Neural crest cell (in vitro differentiated cells): Measurements from ENCODE around the gene CNTNAP2. TPM values are rescaled to one million over a fixed set of nuclear protein-coding genes. Genes with fewer than 3 reads are reported as not detected.

ENCODE experiments used
- DNase-seq: peaks from one replicate; pipeline ENCODE4 v3.0.0; 2021; ENCODE audit warnings: low read depth, mixed read lengths, low spot score
- H3K27ac Mint-ChIP-seq: one replicate; pipeline ENCODE4 v1.8.0; 2021; ENCODE audit warnings: mild to moderate bottlenecking, mixed read lengths; ENCODE audit not compliant: unreplicated experiment
- H3K27me3 Mint-ChIP-seq: 2 replicates; pipeline ENCODE4 v1.8.0; 2021; ENCODE audit warnings: low read depth, mild to moderate bottlenecking, mixed read lengths
- H3K36me3 Mint-ChIP-seq: 2 replicates; pipeline ENCODE4 v1.8.0; 2021; ENCODE audit warnings: low read depth, mild to moderate bottlenecking, mixed read lengths
- H3K4me1 Mint-ChIP-seq: 2 replicates; pipeline ENCODE4 v1.8.0; 2021; ENCODE audit warnings: mixed read lengths
- H3K4me3 Mint-ChIP-seq: one replicate; pipeline ENCODE4 v1.8.0; 2021; ENCODE audit warnings: mild to moderate bottlenecking, mixed read lengths
- H3K9me3 Mint-ChIP-seq: 2 replicates; pipeline ENCODE4 v1.8.0; 2021; ENCODE audit warnings: mixed read lengths
- total RNA-seq: library from RNA; stranded (reverse); gene quantifications from 2 replicates; pipeline ENCODE4 v1.2.1, GENCODE V29; 2021
- TF ChIP-seq, protein P1 (sequence below): fragments of 200-600 bp; sonication (generic); conservative IDR thresholded peaks from 2 replicates; pipeline ENCODE4 v1.5.0; 2021; ENCODE audit warnings: antibody characterized with exemption, mild to moderate bottlenecking

The CNTNAP2 gene
- total RNA-seq, 1 donor from 2014 or later, result 12.9 TPM

GRCh38 chr7:147579148-147579547 is 1462.5 kb downstream of the CNTNAP2 start:
- Mint-ChIP-seq H3K27me3 (no peaks in the 10 kb centered on the region), H3K4me1 (peaks cover 6% of the 10 kb centered on the region), H3K36me3 (no peaks in the 10 kb centered on the region), H3K9me3 (peaks cover 2% of the 10 kb centered on the region), H3K27ac (no peak overlapping the region), H3K4me3 (no peak overlapping the region)
- TF ChIP-seq, protein P1, sequence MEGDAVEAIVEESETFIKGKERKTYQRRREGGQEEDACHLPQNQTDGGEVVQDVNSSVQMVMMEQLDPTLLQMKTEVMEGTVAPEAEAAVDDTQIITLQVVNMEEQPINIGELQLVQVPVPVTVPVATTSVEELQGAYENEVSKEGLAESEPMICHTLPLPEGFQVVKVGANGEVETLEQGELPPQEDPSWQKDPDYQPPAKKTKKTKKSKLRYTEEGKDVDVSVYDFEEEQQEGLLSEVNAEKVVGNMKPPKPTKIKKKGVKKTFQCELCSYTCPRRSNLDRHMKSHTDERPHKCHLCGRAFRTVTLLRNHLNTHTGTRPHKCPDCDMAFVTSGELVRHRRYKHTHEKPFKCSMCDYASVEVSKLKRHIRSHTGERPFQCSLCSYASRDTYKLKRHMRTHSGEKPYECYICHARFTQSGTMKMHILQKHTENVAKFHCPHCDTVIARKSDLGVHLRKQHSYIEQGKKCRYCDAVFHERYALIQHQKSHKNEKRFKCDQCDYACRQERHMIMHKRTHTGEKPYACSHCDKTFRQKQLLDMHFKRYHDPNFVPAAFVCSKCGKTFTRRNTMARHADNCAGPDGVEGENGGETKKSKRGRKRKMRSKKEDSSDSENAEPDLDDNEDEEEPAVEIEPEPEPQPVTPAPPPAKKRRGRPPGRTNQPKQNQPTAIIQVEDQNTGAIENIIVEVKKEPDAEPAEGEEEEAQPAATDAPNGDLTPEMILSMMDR, result no peak
- DNase-seq, result no peak

DNA sequence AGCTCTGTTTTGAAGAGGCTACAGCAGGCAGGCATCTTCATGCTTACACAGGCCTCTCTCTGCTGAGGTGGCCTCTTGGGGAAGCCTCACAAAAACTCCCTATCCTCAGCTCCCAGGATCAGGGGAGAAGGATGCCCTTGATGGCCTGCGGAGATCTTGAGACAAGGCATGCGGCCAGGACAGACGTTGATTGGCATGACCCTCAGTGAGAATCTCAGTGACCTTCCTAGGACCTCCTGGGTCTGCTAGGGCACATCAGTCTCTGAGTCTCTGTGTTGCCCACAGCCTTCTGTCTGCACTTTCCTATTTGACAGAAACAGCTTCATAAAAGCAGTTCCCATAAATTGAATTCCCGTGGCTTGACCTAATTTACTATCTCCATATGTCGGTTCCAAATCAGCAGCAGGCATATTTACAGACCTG is 1468.2 kb downstream of the CNTNAP2 start:
- Mint-ChIP-seq H3K27me3 (no peaks in the 10 kb centered on the region), H3K9me3 (peaks cover 2% of the 10 kb centered on the region), H3K4me3 (no peak overlapping the region), H3K36me3 (no peaks in the 10 kb centered on the region), H3K4me1 (peaks cover 15% of the 10 kb centered on the region), H3K27ac (peak overlapping the region; percentile 76)
- TF ChIP-seq, protein P1, result no peak
- DNase-seq, result no peak

GRCh38 chr7:147586110-147586509 is 1469.5 kb downstream of the CNTNAP2 start:
- TF ChIP-seq, protein P1, result no peak
- no peak for DNase-seq
- no peaks in the 10 kb centered on the region for H3K36me3 Mint-ChIP-seq
- no peak overlapping the region for H3K27ac Mint-ChIP-seq
- H3K9me3 Mint-ChIP-seq, result peaks cover 7% of the 10 kb centered on the region
- no peak overlapping the region for H3K4me3 Mint-ChIP-seq
- H3K27me3 Mint-ChIP-seq, result no peaks in the 10 kb centered on the region
- peaks cover 15% of the 10 kb centered on the region for H3K4me1 Mint-ChIP-seq

- Mint-ChIP-seq H3K27ac (no peak overlapping the region), H3K27me3 (no peaks in the 10 kb centered on the region), H3K9me3 (peaks cover 7% of the 10 kb centered on the region), H3K36me3 (no peaks in the 10 kb centered on the region), H3K4me1 (peaks cover 15% of the 10 kb centered on the region), H3K4me3 (no peak overlapping the region)
- DNase-seq, result no peak
- TF ChIP-seq, protein P1, result no peak
Observed at GRCh38 chr7:147586526-147586925, 1469.9 kb downstream of the CNTNAP2 start.

DNA sequence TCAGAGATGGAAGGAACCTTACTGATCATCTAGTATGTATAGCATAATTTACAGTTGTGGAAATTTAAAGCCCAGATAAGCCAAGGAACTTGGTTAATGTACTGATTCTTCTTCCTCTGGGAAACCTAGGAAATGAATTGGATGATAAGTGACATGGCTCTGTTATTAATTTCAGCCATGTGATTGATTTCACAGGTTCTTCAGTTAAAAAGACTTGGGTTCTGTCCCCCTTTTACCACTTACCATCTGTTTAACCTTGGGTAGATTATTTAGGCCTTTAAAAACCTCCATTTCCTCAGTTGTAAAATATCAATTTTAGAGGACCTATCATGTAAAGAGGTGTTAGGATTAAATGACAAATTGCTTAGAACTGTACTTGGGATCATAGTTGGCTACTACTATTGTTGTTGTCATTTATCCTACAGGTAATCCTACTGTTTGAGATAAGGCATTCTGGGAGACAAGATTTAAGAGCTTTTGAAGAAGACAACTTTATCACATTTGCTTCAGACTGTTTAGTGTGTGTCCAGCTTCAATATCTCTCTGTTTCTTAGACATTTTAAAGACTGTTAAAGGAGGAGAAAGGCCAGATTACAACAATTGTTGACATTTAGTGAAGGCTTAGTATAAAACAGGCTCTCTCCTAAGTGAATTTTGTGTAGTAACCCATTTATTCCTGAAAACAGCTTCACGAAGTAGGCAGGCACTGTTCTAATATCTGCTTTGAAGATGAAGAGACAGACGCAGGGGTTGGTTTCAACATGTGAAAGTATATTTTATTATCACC is 1476.9 kb downstream of the CNTNAP2 start:
- no peaks in the 10 kb centered on the region for H3K36me3 Mint-ChIP-seq
- H3K27ac Mint-ChIP-seq, result no peak overlapping the region
- no peak overlapping the region for H3K4me3 Mint-ChIP-seq
- no peaks in the 10 kb centered on the region for H3K4me1 Mint-ChIP-seq
- no peaks in the 10 kb centered on the region for H3K27me3 Mint-ChIP-seq
- TF ChIP-seq, protein P1, result no peak
- DNase-seq, result no peak
- H3K9me3 Mint-ChIP-seq, result peaks cover 12% of the 10 kb centered on the region
